ENCODE data around the gene ZNF827. TPM values are rescaled to one million over a fixed set of nuclear protein-coding genes. Genes with fewer than 3 reads are reported as not detected.
A peak's percentile ranks its signal among the peaks of the same experiment; 100 is the strongest.

The ZNF827 gene
- polyA plus RNA-seq, 1 donor from 2014 or later, result 12.1 TPM

DNA sequence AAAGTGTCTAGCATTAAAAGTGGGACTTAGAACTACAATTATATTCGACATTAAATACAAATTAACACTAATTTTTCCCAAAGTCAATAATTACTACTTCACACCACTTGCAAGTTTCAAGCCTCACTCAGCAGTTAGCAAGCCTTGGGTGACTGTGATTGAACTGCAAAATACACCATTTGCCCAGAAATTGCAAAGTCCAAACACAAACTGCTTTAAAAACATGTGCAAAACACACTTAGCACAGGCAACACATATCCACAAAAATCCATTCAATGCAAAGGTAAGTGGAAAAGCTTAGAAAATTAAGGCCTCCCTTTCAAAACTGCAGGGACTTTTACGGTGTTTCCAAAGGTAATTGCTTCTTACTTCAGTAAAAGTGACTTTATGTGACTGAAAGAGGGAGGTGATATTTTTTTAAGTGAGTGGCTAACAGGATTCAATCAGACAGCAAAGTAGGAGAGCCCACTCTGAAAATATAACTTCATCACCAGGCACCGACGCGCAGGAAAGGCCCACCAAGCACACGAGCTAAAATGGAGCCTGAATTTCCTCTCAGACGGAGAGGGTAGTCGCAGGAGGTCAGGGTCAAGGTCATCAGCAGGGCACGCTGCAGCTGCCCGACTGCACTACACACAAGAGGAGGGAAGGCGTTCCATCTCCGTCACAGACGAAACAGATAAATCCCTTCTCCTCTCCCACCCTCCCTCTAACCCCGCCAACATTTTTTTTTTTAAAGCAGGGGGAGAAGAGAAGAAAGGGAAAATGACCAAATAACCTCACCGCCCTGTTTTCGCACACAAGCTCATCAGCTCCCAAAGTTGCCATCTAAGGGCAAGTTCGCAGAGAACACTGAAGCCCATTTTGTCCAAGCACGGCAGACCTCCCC lies 3.1 kb downstream of the ZNF827 start:
- Histone ChIP-seq H4K20me1 (ENCODE audit: insufficient read depth) (peaks cover 15% of the 10 kb centered on the region), H3F3A (ENCODE audit: insufficient read depth, low read length, poor library complexity, severe bottlenecking) (no peaks in the 10 kb centered on the region), H3K9ac (ENCODE audit: low read length) (peak overlapping the region; percentile 93), H2AFZ (ENCODE audit: low read depth, low read length) (no peak overlapping the region), H3K4me3 (ENCODE audit: low read length) (peak overlapping the region; percentile 86), H3K27me3 (ENCODE audit: insufficient read depth, low read depth, low read length) (no peaks in the 10 kb centered on the region), H3K36me3 (ENCODE audit: insufficient read depth, low read length) (no peaks in the 10 kb centered on the region), H3K4me2 (ENCODE audit: low read length) (peak overlapping the region; percentile 80), H3K9me2 (ENCODE audit: insufficient read depth, low read length) (no peaks in the 10 kb centered on the region), H3K9me3 (ENCODE audit: low read length) (no peaks in the 10 kb centered on the region), H3K79me2 (replicated peaks; ENCODE audit: insufficient read depth, low read length) (peaks cover 58% of the 10 kb centered on the region), H3K27ac (ENCODE audit: low read length) (peak overlapping the region; percentile 81)
- no peak for TF ChIP-seq POLR2AphosphoS5 (IDR thresholded peaks at IDR 0.05)
- TF ChIP-seq, protein P1, sequence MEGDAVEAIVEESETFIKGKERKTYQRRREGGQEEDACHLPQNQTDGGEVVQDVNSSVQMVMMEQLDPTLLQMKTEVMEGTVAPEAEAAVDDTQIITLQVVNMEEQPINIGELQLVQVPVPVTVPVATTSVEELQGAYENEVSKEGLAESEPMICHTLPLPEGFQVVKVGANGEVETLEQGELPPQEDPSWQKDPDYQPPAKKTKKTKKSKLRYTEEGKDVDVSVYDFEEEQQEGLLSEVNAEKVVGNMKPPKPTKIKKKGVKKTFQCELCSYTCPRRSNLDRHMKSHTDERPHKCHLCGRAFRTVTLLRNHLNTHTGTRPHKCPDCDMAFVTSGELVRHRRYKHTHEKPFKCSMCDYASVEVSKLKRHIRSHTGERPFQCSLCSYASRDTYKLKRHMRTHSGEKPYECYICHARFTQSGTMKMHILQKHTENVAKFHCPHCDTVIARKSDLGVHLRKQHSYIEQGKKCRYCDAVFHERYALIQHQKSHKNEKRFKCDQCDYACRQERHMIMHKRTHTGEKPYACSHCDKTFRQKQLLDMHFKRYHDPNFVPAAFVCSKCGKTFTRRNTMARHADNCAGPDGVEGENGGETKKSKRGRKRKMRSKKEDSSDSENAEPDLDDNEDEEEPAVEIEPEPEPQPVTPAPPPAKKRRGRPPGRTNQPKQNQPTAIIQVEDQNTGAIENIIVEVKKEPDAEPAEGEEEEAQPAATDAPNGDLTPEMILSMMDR (IDR thresholded peaks at IDR 0.05; ENCODE audit: poor library complexity, severe bottlenecking), result no peak
- TF ChIP-seq RAD21 (conservative IDR thresholded peaks at IDR 0.05), result no peak
- TF ChIP-seq TAF1 (IDR thresholded peaks at IDR 0.05; ENCODE audit: low read depth), result no peak
- TF ChIP-seq EZH2 (IDR thresholded peaks at IDR 0.05; ENCODE audit: borderline replicate concordance, insufficient read depth, low read length, poor library complexity, severe bottlenecking), result no peak
- TF ChIP-seq SMC3 (conservative IDR thresholded peaks at IDR 0.05; ENCODE audit: poor library complexity), result no peak
- no peak for TF ChIP-seq EP300 (conservative IDR thresholded peaks at IDR 0.05; ENCODE audit: poor library complexity, severe bottlenecking)

DNA sequence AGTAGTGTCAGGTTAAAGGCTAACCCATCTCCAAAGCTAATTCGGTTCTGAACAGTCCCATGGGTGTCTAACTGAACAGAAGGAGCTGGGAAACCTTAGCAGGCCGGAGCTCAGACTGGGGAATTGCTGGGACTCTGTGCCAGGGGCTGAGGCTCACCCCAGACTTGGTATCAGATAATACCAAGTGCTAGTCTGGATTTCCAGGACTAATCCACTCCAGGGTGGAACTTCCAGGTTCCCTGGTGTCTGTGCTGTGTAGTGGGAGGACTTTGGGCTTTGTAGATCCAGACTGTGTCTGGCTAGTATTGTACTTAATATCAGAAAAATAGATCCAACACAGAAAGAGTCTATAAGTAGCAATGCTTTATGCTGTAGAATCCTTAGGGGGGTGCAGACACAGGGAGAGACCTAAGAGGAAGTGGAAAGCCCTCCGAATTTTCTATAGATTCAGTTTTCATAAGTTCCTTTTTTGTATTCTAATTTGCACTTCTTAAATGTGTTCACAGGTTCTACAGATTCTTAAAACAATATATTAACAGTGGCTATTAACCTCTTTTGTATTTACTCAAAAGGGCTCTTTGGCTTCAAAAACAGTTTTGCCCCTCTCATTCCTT lies 4.1 kb downstream of the ZNF827 start:
- Histone ChIP-seq H3K36me3 (ENCODE audit: insufficient read depth, low read length) (no peaks in the 10 kb centered on the region), H3K4me3 (ENCODE audit: low read length) (peak overlapping the region; percentile 86), H3F3A (ENCODE audit: insufficient read depth, low read length, poor library complexity, severe bottlenecking) (no peaks in the 10 kb centered on the region), H3K4me2 (ENCODE audit: low read length) (peak overlapping the region; percentile 80), H3K27ac (ENCODE audit: low read length) (no peak overlapping the region), H4K20me1 (ENCODE audit: insufficient read depth) (peaks cover 15% of the 10 kb centered on the region), H3K9me2 (ENCODE audit: insufficient read depth, low read length) (no peaks in the 10 kb centered on the region), H2AFZ (ENCODE audit: low read depth, low read length) (no peak overlapping the region), H3K79me2 (replicated peaks; ENCODE audit: insufficient read depth, low read length) (peaks cover 68% of the 10 kb centered on the region), H3K9ac (ENCODE audit: low read length) (no peak overlapping the region), H3K27me3 (ENCODE audit: insufficient read depth, low read depth, low read length) (no peaks in the 10 kb centered on the region), H3K9me3 (ENCODE audit: low read length) (no peaks in the 10 kb centered on the region)
- TF ChIP-seq TAF1 (IDR thresholded peaks at IDR 0.05; ENCODE audit: low read depth) (no peak), RAD21 (conservative IDR thresholded peaks at IDR 0.05) (no peak), POLR2AphosphoS5 (IDR thresholded peaks at IDR 0.05) (no peak), MXI1 (conservative IDR thresholded peaks at IDR 0.05; ENCODE audit: poor library complexity, severe bottlenecking) (no peak), EZH2 (IDR thresholded peaks at IDR 0.05; ENCODE audit: borderline replicate concordance, insufficient read depth, low read length, poor library complexity, severe bottlenecking) (no peak), SMC3 (conservative IDR thresholded peaks at IDR 0.05; ENCODE audit: poor library complexity) (no peak), EP300 (conservative IDR thresholded peaks at IDR 0.05; ENCODE audit: poor library complexity, severe bottlenecking) (no peak)
- TF ChIP-seq, protein P1 (IDR thresholded peaks at IDR 0.05; ENCODE audit: poor library complexity, severe bottlenecking), result no peak
- TF ChIP-seq, protein P2, sequence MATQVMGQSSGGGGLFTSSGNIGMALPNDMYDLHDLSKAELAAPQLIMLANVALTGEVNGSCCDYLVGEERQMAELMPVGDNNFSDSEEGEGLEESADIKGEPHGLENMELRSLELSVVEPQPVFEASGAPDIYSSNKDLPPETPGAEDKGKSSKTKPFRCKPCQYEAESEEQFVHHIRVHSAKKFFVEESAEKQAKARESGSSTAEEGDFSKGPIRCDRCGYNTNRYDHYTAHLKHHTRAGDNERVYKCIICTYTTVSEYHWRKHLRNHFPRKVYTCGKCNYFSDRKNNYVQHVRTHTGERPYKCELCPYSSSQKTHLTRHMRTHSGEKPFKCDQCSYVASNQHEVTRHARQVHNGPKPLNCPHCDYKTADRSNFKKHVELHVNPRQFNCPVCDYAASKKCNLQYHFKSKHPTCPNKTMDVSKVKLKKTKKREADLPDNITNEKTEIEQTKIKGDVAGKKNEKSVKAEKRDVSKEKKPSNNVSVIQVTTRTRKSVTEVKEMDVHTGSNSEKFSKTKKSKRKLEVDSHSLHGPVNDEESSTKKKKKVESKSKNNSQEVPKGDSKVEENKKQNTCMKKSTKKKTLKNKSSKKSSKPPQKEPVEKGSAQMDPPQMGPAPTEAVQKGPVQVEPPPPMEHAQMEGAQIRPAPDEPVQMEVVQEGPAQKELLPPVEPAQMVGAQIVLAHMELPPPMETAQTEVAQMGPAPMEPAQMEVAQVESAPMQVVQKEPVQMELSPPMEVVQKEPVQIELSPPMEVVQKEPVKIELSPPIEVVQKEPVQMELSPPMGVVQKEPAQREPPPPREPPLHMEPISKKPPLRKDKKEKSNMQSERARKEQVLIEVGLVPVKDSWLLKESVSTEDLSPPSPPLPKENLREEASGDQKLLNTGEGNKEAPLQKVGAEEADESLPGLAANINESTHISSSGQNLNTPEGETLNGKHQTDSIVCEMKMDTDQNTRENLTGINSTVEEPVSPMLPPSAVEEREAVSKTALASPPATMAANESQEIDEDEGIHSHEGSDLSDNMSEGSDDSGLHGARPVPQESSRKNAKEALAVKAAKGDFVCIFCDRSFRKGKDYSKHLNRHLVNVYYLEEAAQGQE (IDR thresholded peaks at IDR 0.05; ENCODE audit: borderline replicate concordance), result no peak

All from neural cell (in vitro differentiated cells).